H1 (cell line): ENCODE data around the gene TPBGL.

Experiments
- CTCF ChIP-seq, 3 experiments: IDR thresholded peaks; 1 replicate in 2 of 3; 2 replicates in 1 of 3; pipeline versions ENCODE4 v1.5.1 to v1.6.1; 2011; ENCODE audit warnings: low read length in 3 of 3, mild to moderate bottlenecking in 3 of 3, inconsistent platforms in 2 of 3, low read depth in 1 of 3, moderate library complexity in 1 of 3; ENCODE audit not compliant: insufficient read depth in 1 of 3; ENCODE audit errors: control extremely low read depth in 1 of 3
- EZH2 ChIP-seq: fragments of 200-600 bp; sonication (generic); IDR thresholded peaks from 2 replicates; pipeline ENCODE4 v1.7.1; 2012; ENCODE audit warnings: low read depth, mild to moderate bottlenecking, moderate library complexity, low read length, inconsistent platforms; ENCODE audit not compliant: severe bottlenecking
- JUN ChIP-seq: IDR thresholded peaks from 2 replicates; pipeline ENCODE4 v1.6.1; 2011; ENCODE audit warnings: low read depth, mild to moderate bottlenecking, improper control_type of control experiment, low read length
- RAD21 ChIP-seq, 2 experiments: IDR thresholded peaks in 1 of 2; conservative IDR thresholded peaks in 1 of 2; 2 replicates each; pipeline ENCODE4 v1.6.1; 2011; ENCODE audit warnings: low read depth in 2 of 2, low read length in 2 of 2, improper control_type of control experiment in 1 of 2, inconsistent platforms in 1 of 2, mild to moderate bottlenecking in 1 of 2, moderate library complexity in 1 of 2
- RFX5 ChIP-seq: IDR thresholded peaks from 2 replicates; pipeline ENCODE4 v1.6.1; 2011; ENCODE audit warnings: low read depth, low read length, improper control_type of control experiment, borderline replicate concordance
- RNF2 ChIP-seq: fragments of 200-900, 300-1000 bp; sonication (generic); IDR thresholded peaks from 2 replicates; pipeline ENCODE4 v1.7.1; 2016; ENCODE audit warnings: borderline replicate concordance, low read depth, mild to moderate bottlenecking, antibody characterized with exemption, low read length; ENCODE audit not compliant: poor library complexity, severe bottlenecking; ENCODE audit errors: missing control alignments
- RXRA ChIP-seq: IDR thresholded peaks from 2 replicates; pipeline ENCODE4 v1.6.1; 2011; ENCODE audit warnings: low read depth, mild to moderate bottlenecking, low read length, moderate library complexity; ENCODE audit not compliant: insufficient read depth

- TF ChIP-seq RNF2 (no peak), RFX5 (no peak), EZH2 (no peak), CTCF (IDR thresholded peaks at IDR 0.05; ENCODE audit: control extremely low read depth in 1 of 3, insufficient read depth in 1 of 3, low read depth in 1 of 3, low read length in 3 of 3) (no peak), JUN (no peak), RAD21 (IDR thresholded peaks at IDR 0.05 in 1 of 2, conservative IDR thresholded peaks at IDR 0.05 in 1 of 2; ENCODE audit: low read depth in 2 of 2, low read length in 2 of 2) (no peak), RXRA (no peak)
Observed at GRCh38 chr11:75267171-75267970, 26.8 kb downstream of the TPBGL start.
